ENCODE results near the gene PDE6H. TPM values are rescaled to one million over a fixed set of nuclear protein-coding genes. Genes with fewer than 3 reads are reported as not detected.
A peak's percentile ranks its signal among the peaks of the same experiment; 100 is the strongest.

The PDE6H gene
- total and polyA plus RNA-seq, 2 of the 8 experiments (the other 6 are each of a cell fraction or from before 2014, with no cell fraction given): not detected

- no peak for FAIRE-seq
- 81% methylated on average over 1 of the region's 1 CpG; no CpG with 5 or more reads in 1 of the 2 experiments for WGBS, 2 experiments (ENCODE audit: extremely low coverage in 1 of 2, insufficient coverage in 1 of 2, insufficient read length in 1 of 2, insufficient replicate concordance in 2 of 2, low coverage in 1 of 2, low lambda C conversion rate in 2 of 2, missing lambda C conversion rate in 1 of 2)
- Histone ChIP-seq H2BK20ac (ENCODE audit: low read length) (no peak overlapping the region), H3K4me2 (ENCODE audit: insufficient read depth in 1 of 2, low read depth in 2 of 2, low read length in 2 of 2) (no peak overlapping the region), H3K56ac (replicated peaks; ENCODE audit: insufficient read length, low read depth, low read length) (no peak overlapping the region), H3K23ac (ENCODE audit: insufficient read length) (no peak overlapping the region), H3K9ac (replicated peaks in 1 of 4; ENCODE audit: extremely low read depth in 1 of 4, low read depth in 3 of 4, low read length in 3 of 4) (no peak overlapping the region), H3K23me2 (ENCODE audit: low read depth, low read length) (no peaks in the 10 kb centered on the region), H3K4me1 (replicated peaks in 1 of 4; ENCODE audit: control insufficient read depth in 3 of 4, insufficient read depth in 4 of 4, low read length in 3 of 4) (no peaks in the 10 kb centered on the region), H2BK15ac (ENCODE audit: low read length) (no peak overlapping the region), H2BK12ac (ENCODE audit: low read depth, low read length) (no peak overlapping the region), H4K20me1 (replicated peaks in 1 of 2; ENCODE audit: control insufficient read depth in 1 of 2, insufficient read depth in 2 of 2, low read length in 2 of 2) (no peaks in the 10 kb centered on the region), H3K79me2 (ENCODE audit: control insufficient read depth in 1 of 2, insufficient read depth in 2 of 2, low read length in 2 of 2) (no peaks in the 10 kb centered on the region), H3K36me3 (ENCODE audit: control insufficient read depth in 2 of 4, insufficient read depth in 4 of 4, low read length in 3 of 4) (no peaks in the 10 kb centered on the region), H3K79me1 (ENCODE audit: low read depth, low read length) (no peaks in the 10 kb centered on the region), H4K91ac (replicated peaks; ENCODE audit: insufficient read length, low read length) (no peak overlapping the region), H2AFZ (ENCODE audit: low read length) (0 out of 2 replicates have a peak overlapping the region, but pooled peaks have one; percentile 4), H3K27me3 (replicated peaks in 1 of 4; ENCODE audit: control insufficient read depth in 3 of 4, extremely low read depth in 1 of 4, insufficient read depth in 3 of 4, low read length in 3 of 4) (no peaks in the 10 kb centered on the region), H3K9me3 (ENCODE audit: insufficient read depth in 2 of 2, low read depth in 1 of 2, low read length in 1 of 2) (no peaks in the 10 kb centered on the region), H4K8ac (ENCODE audit: extremely low read depth, insufficient read depth, low read length) (no peak overlapping the region), H3K27ac (ENCODE audit: low read depth, low read length) (no peak overlapping the region), H3K14ac (ENCODE audit: insufficient read length) (no peak overlapping the region), H2BK5ac (ENCODE audit: low read depth, low read length) (no peak overlapping the region), H3K18ac (ENCODE audit: extremely low read depth, low read length) (no peak overlapping the region), H2BK120ac (replicated peaks; ENCODE audit: low read depth, low read length) (no peak overlapping the region), H4K5ac (ENCODE audit: insufficient read length, low read depth, low read length) (no peak overlapping the region), H3K4ac (replicated peaks; ENCODE audit: insufficient read length, low read depth, low read length) (no peak overlapping the region), H3K4me3 (ENCODE audit: extremely low read depth in 1 of 4, insufficient read depth in 2 of 4, low read depth in 3 of 4, low read length in 4 of 4) (no peak overlapping the region), H2AK5ac (ENCODE audit: low read depth, low read length) (no peak overlapping the region)
- CTCF ChIA-PET (ENCODE audit: partially characterized antibody): interaction anchor here (0.8 to 2.1 kb wide), 4 partner anchors 10 to 173 kb away, joined by 3 to 9 read pairs (median 5); no protein-coding TSS in a partner anchor
- no peak for DNase-seq (ENCODE audit: low read depth in 1 of 2, low spot score in 2 of 2)
- POLR2A ChIA-PET (ENCODE audit: partially characterized antibody): interaction anchor here (0.5 kb wide), 1 partner anchor 181 kb away, joined by 3 read pairs; no protein-coding TSS in a partner anchor
- TF ChIP-seq ATF3 (IDR thresholded peaks at IDR 0.05; ENCODE audit: insufficient read depth, low read depth, low read length): no peak
- TF ChIP-seq POLR2AphosphoS5 (IDR thresholded peaks at IDR 0.05; ENCODE audit: low read depth, low read length): no peak
- no peak for TF ChIP-seq SIRT6 (IDR thresholded peaks at IDR 0.05; ENCODE audit: low read length)
- TF ChIP-seq USF2 (IDR thresholded peaks at IDR 0.05; ENCODE audit: low read length): no peak
- TF ChIP-seq EGR1 (IDR thresholded peaks at IDR 0.05; ENCODE audit: borderline replicate concordance, low read depth, low read length): no peak
- TF ChIP-seq RAD21 (IDR thresholded peaks at IDR 0.05 in 1 of 2, conservative IDR thresholded peaks at IDR 0.05 in 1 of 2; ENCODE audit: low read depth in 2 of 2, low read length in 2 of 2): no peak
- TF ChIP-seq CTCF (IDR thresholded peaks at IDR 0.05; ENCODE audit: control extremely low read depth in 1 of 3, insufficient read depth in 1 of 3, low read depth in 1 of 3, low read length in 3 of 3): no peak
- TF ChIP-seq RFX5 (IDR thresholded peaks at IDR 0.05; ENCODE audit: borderline replicate concordance, low read depth, low read length): no peak
- TF ChIP-seq KDM5A (IDR thresholded peaks at IDR 0.05; ENCODE audit: low read length): no peak
- no peak for TF ChIP-seq BCL11A (IDR thresholded peaks at IDR 0.05; ENCODE audit: low read depth in 2 of 2, low read length in 2 of 2)
Observed at GRCh38 chr12:14984036-14984435, 11.2 kb downstream of the PDE6H start.

All from H1 (cell line).